SK-N-SH (cell line): ENCODE data around the gene ATXN10. TPM values are rescaled to one million over a fixed set of nuclear protein-coding genes. Genes with fewer than 3 reads are reported as not detected.

ENCODE experiments used
- CTCF ChIA-PET: fragments of 300-600, 350-600 bp; formaldehyde crosslinking; extraction: SDS; loops from one replicate; lab custom pipeline; 2021; lab: Yijun Ruan, JAX
- POLR2A ChIA-PET: fragments of 350-600 bp; sonication (Branson Sonifier 250); formaldehyde crosslinking; extraction: SDS; loops from one replicate; lab custom pipeline; 2020; ENCODE audit warnings: antibody characterized with exemption, inconsistent platforms; lab: Yijun Ruan, JAX
- DNase-seq: peaks from one replicate; pipeline ENCODE4 v3.0.0; 2012
- H2AFZ ChIP-seq: fragments of 200-600 bp; sonication (generic); 2 replicates; pipeline ENCODE4 v1.8.1; 2016; ENCODE audit warnings: antibody characterized with exemption, mild to moderate bottlenecking, low read depth
- H3F3A ChIP-seq: fragments of 200-600 bp; sonication (generic); replicated peaks from 2 replicates; pipeline ENCODE3; 2016; ENCODE audit warnings: antibody characterized with exemption, mild to moderate bottlenecking; ENCODE audit not compliant: insufficient read depth
- H3K27ac ChIP-seq, 2 experiments: fragments of 200-500 bp in 1 of 2; fragments of 200-600 bp in 1 of 2; sonication (Bioruptor generic) in 1 of 2; sonication (generic), shearing (Covaris generic) in 1 of 2; 2 replicates each; pipeline versions ENCODE4 v1.5.1 to v1.6.1; 2014 to 2016; ENCODE audit warnings: low read depth in 2 of 2, inconsistent platforms in 1 of 2, low read length in 1 of 2, mild to moderate bottlenecking in 1 of 2, mixed read lengths in 1 of 2
- H3K27me3 ChIP-seq: fragments of 200-600 bp; sonication (generic), shearing (Covaris generic); 2 replicates; pipeline ENCODE4 v1.6.1; 2016; ENCODE audit warnings: mixed run types; ENCODE audit not compliant: insufficient read depth
- H3K36me3 ChIP-seq, 2 experiments: fragments of 200-500 bp in 1 of 2; fragments of 200-600 bp in 1 of 2; sonication (Bioruptor generic) in 1 of 2; sonication (generic) in 1 of 2; replicated peaks in 1 of 2; 2 replicates each; pipeline versions ENCODE3 to v1.5.1; 2014 to 2016; ENCODE audit warnings: low read length in 1 of 2, mild to moderate bottlenecking in 1 of 2; ENCODE audit not compliant: insufficient read depth in 2 of 2, control insufficient read depth in 1 of 2
- H3K4me1 ChIP-seq, 2 experiments: fragments of 200-500 bp in 1 of 2; fragments of 200-600 bp in 1 of 2; sonication (Bioruptor generic) in 1 of 2; sonication (generic), shearing (Covaris generic) in 1 of 2; 2 replicates each; pipeline versions ENCODE4 v1.5.1 to v1.6.1; 2014 to 2016; ENCODE audit warnings: low read depth in 1 of 2, low read length in 1 of 2, mixed run types in 1 of 2; ENCODE audit not compliant: insufficient read depth in 2 of 2, control insufficient read depth in 1 of 2
- H3K4me2 ChIP-seq: fragments of 200-600 bp; sonication (generic), shearing (Covaris generic); 2 replicates; pipeline ENCODE4 v1.6.1; 2017; ENCODE audit warnings: mixed run types
- H3K4me3 ChIP-seq, 2 experiments: fragments of 200-500 bp in 1 of 2; fragments of 200-600 bp in 1 of 2; sonication (Bioruptor generic) in 1 of 2; sonication (generic), shearing (Covaris generic) in 1 of 2; 2 replicates each; pipeline versions ENCODE4 v1.5.1 to v1.8.1; 2014 to 2016; ENCODE audit warnings: low read depth in 2 of 2, inconsistent platforms in 1 of 2, low read length in 1 of 2, mild to moderate bottlenecking in 1 of 2, mixed read lengths in 1 of 2, moderate library complexity in 1 of 2
- H3K79me2 ChIP-seq: fragments of 200-600 bp; sonication (generic); 2 replicates; pipeline ENCODE4 v1.8.1; 2017; ENCODE audit warnings: mild to moderate bottlenecking; ENCODE audit not compliant: insufficient read depth
- H3K9ac ChIP-seq: fragments of 200-600 bp; sonication (generic); 2 replicates; pipeline ENCODE4 v1.6.1; 2017; ENCODE audit warnings: mixed run types
- H3K9me2 ChIP-seq: fragments of 200-600 bp; sonication (generic); 2 replicates; pipeline ENCODE4 v1.6.1; 2017; ENCODE audit warnings: mixed run types
- H3K9me3 ChIP-seq: fragments of 200-600 bp; sonication (generic); 2 replicates; pipeline ENCODE4 v1.6.1; 2017; ENCODE audit warnings: mixed run types, mild to moderate bottlenecking, moderate library complexity
- H4K20me1 ChIP-seq: fragments of 200-600 bp; sonication (generic); 2 replicates; pipeline ENCODE4 v1.6.1; 2017; ENCODE audit warnings: mild to moderate bottlenecking, mixed run types; ENCODE audit not compliant: insufficient read depth
- CHD2 ChIP-seq: fragments of 150-350 bp; IDR thresholded peaks from 2 replicates; pipeline ENCODE4 v1.6.1; 2018; ENCODE audit warnings: low read length; ENCODE audit not compliant: partially characterized antibody
- EZH2phosphoT487 ChIP-seq: fragments of 200-600 bp; sonication (generic); IDR thresholded peaks from 2 replicates; pipeline ENCODE4 v1.6.1; 2017; ENCODE audit warnings: low read depth, mixed run types, mild to moderate bottlenecking, antibody characterized with exemption, moderate library complexity, borderline replicate concordance
- FOXJ3 ChIP-seq: sonication (generic); formaldehyde crosslinking; IDR thresholded peaks from 2 replicates; pipeline ENCODE4 v1.5.1; 2020; ENCODE audit warnings: mild to moderate bottlenecking, missing genetic modification reagents
- FOXM1 ChIP-seq: IDR thresholded peaks from 2 replicates; pipeline ENCODE4 v1.4.0; 2012; ENCODE audit warnings: low read depth, mild to moderate bottlenecking
- MEF2A ChIP-seq: IDR thresholded peaks from 2 replicates; pipeline ENCODE4 v1.4.0; 2012; ENCODE audit warnings: low read depth, borderline replicate concordance
- NFIC ChIP-seq: IDR thresholded peaks from 2 replicates; pipeline ENCODE4 v1.4.0; 2012; ENCODE audit warnings: borderline replicate concordance
- RAD21 ChIP-seq: IDR thresholded peaks from 2 replicates; pipeline ENCODE4 v1.6.1; 2012; ENCODE audit warnings: mild to moderate bottlenecking, low read length
- TCF12 ChIP-seq: IDR thresholded peaks from 2 replicates; pipeline ENCODE4 v1.4.0; 2012
- TEAD4 ChIP-seq: IDR thresholded peaks from 2 replicates; pipeline ENCODE4 v1.4.0; 2012; ENCODE audit warnings: mild to moderate bottlenecking, borderline replicate concordance; ENCODE audit not compliant: insufficient read depth
- WGBS: methylation state at CpG from one replicate; pipeline ENCODE4 v1.1.6; 2017; ENCODE audit warnings: low lambda C conversion rate; 5-methylcytosine and 5-hydroxymethylcytosine counted together
- polyA plus RNA-seq, 3 experiments: library from polyadenylated mRNA; depleted of rRNA; stranded (reverse); fragments of >200 nt; gene quantifications; 2 replicates each; pipeline ENCODE4 v1.2.3, GENCODE V29; 2012
- TF ChIP-seq, protein P1 (sequence below): IDR thresholded peaks from 2 replicates; pipeline ENCODE4; 2012
- TF ChIP-seq, protein P2 (sequence below): IDR thresholded peaks from 2 replicates; pipeline ENCODE4 v1.4.0; 2012; ENCODE audit warnings: low read depth, borderline replicate concordance

ATXN10 gene
- polyA plus RNA-seq, 1 of the 3 experiments (the other 2 are of a cell fraction): 202 TPM

DNA sequence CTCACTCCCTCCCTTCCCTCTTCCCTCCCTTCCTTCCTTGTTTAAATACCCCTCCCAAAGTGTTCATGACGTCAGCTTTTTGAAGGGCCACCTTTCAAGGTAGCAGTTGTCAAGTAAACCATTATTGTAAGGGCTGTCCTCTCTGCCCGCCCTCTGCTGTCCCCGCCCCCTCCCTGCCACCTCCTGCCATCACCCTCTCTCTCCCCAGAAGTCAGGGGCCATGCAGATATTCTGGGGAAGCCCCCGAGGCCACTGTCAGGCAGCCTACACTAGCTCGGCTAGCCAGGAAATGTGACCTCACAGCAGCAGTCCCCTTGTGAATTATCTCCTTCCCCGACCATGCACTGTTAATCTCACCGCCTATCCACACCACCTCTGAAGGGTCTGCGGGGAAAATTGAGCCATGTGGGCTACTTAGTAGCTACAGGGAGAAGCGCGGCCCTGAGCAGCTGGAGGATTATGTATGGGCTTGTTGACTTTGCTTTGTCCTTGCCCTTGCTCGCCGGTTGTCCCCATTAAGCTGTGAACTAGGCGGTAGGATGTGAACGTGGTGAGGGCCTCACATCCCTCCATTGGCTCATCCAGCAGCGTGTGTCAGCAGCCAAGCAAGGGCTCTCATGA is 42.1 kb upstream of the ATXN10 start:
- H2AFZ ChIP-seq: no peak overlapping the region
- H3K79me2 ChIP-seq: no peaks in the 10 kb centered on the region
- no peaks in the 10 kb centered on the region; the same call in 1 of the 2 replicates for H3K27me3 ChIP-seq
- no peak overlapping the region for H3K27ac ChIP-seq
- WGBS: 82% methylated on average over 15 of the region's 15 CpGs
- DNase-seq: peak; percentile 64
- no peaks in the 10 kb centered on the region for H4K20me1 ChIP-seq
- CTCF ChIA-PET: interaction anchor here (0.9 to 3.7 kb wide), 4 partner anchors 15 to 234 kb away, joined by 3 to 13 read pairs (median 8); no protein-coding TSS in a partner anchor
- H3K4me3 ChIP-seq: no peak overlapping the region
- H3K9ac ChIP-seq: no peak overlapping the region
- no peaks in the 10 kb centered on the region for H3F3A ChIP-seq
- POLR2A ChIA-PET: no interaction called here
- TF ChIP-seq, protein P1, sequence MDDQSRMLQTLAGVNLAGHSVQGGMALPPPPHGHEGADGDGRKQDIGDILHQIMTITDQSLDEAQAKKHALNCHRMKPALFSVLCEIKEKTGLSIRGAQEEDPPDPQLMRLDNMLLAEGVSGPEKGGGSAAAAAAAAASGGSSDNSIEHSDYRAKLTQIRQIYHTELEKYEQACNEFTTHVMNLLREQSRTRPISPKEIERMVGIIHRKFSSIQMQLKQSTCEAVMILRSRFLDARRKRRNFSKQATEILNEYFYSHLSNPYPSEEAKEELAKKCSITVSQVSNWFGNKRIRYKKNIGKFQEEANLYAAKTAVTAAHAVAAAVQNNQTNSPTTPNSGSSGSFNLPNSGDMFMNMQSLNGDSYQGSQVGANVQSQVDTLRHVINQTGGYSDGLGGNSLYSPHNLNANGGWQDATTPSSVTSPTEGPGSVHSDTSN: no peak
- no peak for TF ChIP-seq FOXJ3
- H3K9me3 ChIP-seq: no peaks in the 10 kb centered on the region
- H3K4me2 ChIP-seq: no peak overlapping the region
- H3K9me2 ChIP-seq: no peaks in the 10 kb centered on the region
- no peaks in the 10 kb centered on the region for H3K4me1 ChIP-seq
- H3K36me3 ChIP-seq: no peaks in the 10 kb centered on the region

DNA sequence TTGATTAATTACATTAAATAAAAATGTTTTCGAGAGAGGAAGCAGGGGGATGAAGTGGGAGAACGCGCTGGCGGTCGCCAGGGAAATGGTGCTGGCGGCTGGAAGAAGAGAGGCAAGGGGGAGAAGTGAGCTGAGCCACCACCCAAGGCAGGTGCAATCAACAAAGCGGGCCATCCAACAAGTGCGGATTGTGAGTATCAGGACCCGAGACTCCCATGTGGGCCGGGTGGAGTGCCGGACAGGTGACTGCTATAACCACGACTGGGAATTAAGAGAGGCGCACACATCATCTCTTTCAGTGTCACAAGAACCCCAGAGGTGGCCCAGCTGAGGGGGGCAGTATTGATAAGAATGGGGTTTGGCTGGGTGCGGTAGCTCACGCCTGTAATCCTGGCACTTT is 41.2 kb upstream of the ATXN10 start:
- no peak for TF ChIP-seq FOXM1
- TF ChIP-seq MEF2A: no peak
- no peak for TF ChIP-seq TCF12
- no peak for TF ChIP-seq RAD21
- Histone ChIP-seq H3K4me2 (no peak overlapping the region), H3K27me3 (no peaks in the 10 kb centered on the region; the same call in 1 of the 2 replicates), H3F3A (no peaks in the 10 kb centered on the region), H3K27ac (no peak overlapping the region), H4K20me1 (no peaks in the 10 kb centered on the region), H3K4me1 (no peaks in the 10 kb centered on the region), H3K9ac (no peak overlapping the region), H3K9me3 (no peaks in the 10 kb centered on the region), H3K36me3 (no peaks in the 10 kb centered on the region), H3K9me2 (no peaks in the 10 kb centered on the region), H2AFZ (no peak overlapping the region), H3K4me3 (no peak overlapping the region), H3K79me2 (no peaks in the 10 kb centered on the region)
- DNase-seq: no peak
- WGBS: 93% methylated on average over 15 of the region's 15 CpGs
- ChIA-PET CTCF (interaction anchor here (0.8 to 2.4 kb wide), 3 partner anchors 16 to 416 kb away, joined by 3 to 13 read pairs (median 4); no protein-coding TSS in a partner anchor), POLR2A (no interaction called here)

DNA sequence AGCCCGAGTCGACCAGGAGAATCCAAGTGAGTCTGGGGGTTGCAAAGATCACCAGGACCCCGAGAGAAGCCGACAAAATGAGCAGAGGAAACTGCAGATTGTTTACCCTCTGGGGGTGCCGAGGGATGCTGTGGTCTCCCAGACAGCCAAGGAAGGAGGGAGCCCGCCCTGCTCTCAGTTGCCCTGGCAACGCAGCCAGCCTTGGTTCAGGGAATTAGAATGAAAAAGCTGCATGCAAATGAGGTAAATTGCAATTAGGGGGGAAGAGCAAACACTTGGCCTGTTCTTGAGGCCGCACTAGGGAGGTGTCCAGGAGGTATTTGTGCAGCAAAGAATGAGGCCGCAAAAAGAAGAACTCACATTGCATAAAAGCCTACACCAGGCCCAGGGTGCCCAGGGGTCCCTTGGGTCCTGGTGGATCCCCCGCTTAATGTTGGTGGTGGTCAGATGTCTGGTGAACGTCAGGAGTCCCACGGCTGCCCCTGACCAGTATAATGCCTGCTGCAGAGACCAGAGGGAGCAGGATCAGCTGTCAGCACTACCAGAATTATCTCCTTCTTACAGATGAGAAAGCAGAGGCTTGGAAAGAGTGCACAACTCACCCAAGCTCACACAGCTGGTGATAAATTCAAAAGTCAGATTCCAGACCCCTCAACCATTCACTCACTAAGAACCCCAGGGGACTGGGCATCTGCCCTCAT is 40.3 kb upstream of the ATXN10 start:
- CTCF ChIA-PET: interaction anchor here (0.8 to 1.0 kb wide), 2 partner anchors 53 to 417 kb away, joined by 3 to 4 read pairs; no protein-coding TSS in a partner anchor
- Histone ChIP-seq H3K27me3 (no peaks in the 10 kb centered on the region; the same call in 1 of the 2 replicates), H3K4me1 (no peaks in the 10 kb centered on the region), H4K20me1 (no peaks in the 10 kb centered on the region), H3K4me3 (no peak overlapping the region), H3F3A (no peaks in the 10 kb centered on the region), H3K9me2 (no peaks in the 10 kb centered on the region), H3K79me2 (no peaks in the 10 kb centered on the region), H3K9ac (no peak overlapping the region), H3K9me3 (no peaks in the 10 kb centered on the region), H2AFZ (no peak overlapping the region), H3K27ac (no peak overlapping the region), H3K4me2 (no peak overlapping the region), H3K36me3 (no peaks in the 10 kb centered on the region)
- WGBS: 64% methylated on average over 12 of the region's 12 CpGs
- TF ChIP-seq EZH2phosphoT487 (no peak), TEAD4 (no peak), CHD2 (no peak), NFIC (no peak), TCF12 (no peak)
- TF ChIP-seq, protein P2, sequence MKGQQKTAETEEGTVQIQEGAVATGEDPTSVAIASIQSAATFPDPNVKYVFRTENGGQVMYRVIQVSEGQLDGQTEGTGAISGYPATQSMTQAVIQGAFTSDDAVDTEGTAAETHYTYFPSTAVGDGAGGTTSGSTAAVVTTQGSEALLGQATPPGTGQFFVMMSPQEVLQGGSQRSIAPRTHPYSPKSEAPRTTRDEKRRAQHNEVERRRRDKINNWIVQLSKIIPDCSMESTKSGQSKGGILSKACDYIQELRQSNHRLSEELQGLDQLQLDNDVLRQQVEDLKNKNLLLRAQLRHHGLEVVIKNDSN: no peak
- POLR2A ChIA-PET: no interaction called here
- DNase-seq: no peak
